K562 (cell line): ENCODE data around the gene SLC18A3. TPM values are rescaled to one million over a fixed set of nuclear protein-coding genes. Genes with fewer than 3 reads are reported as not detected.

Experiments
- ATAC-seq: fragments of 200-7000 bp; cut with Tn5 transposase; 3 replicates; pipeline ENCODE4 v1.9.1; 2020; ENCODE audit warnings: moderate library complexity
- BruUV-seq: library from RNA; stranded (reverse); fragments of 400-500 nt; replicated peaks from 2 replicates; lab custom pipeline; 2021; lab: Mats Ljungman, UMichigan
- CTCF ChIA-PET: fragments of 300-600 bp; formaldehyde crosslinking; extraction: SDS; loops from one replicate; lab custom pipeline; 2021; ENCODE audit warnings: low intra/inter-chr PET ratio; lab: Yijun Ruan, JAX
- POLR2A ChIA-PET: fragments of 300-600, 350-650 bp; sonication (Branson Sonifier 250); formaldehyde crosslinking; extraction: SDS; loops from one replicate; lab custom pipeline; 2021; ENCODE audit warnings: antibody characterized with exemption, inconsistent platforms; lab: Yijun Ruan, JAX
- DNase-seq, 4 experiments: peaks; one replicate each; pipeline versions ENCODE4 v3.0.0 to v3.0.0-alpha.2; 2011 to 2018; ENCODE audit warnings: low spot score in 3 of 4, mixed read lengths in 3 of 4; ENCODE audit errors: extremely low read depth in 1 of 4
- FAIRE-seq: peaks from 2 replicates; lab custom pipeline; 2011; peaks lifted over from hg19 to GRCh38; lab: Jason Lieb, UNC
- H2AFZ ChIP-seq: 2 replicates; pipeline ENCODE4 v1.6.0; 2011; ENCODE audit warnings: low read depth, low read length, control low read depth, inconsistent platforms
- H3K27ac ChIP-seq: fragments of 200-600 bp; 3 replicates; pipeline ENCODE4 v1.8.0; 2011; ENCODE audit warnings: low read depth, mild to moderate bottlenecking, control low read depth, inconsistent platforms, low read length, moderate library complexity, mixed read lengths; ENCODE audit errors: extremely low read depth
- H3K27me3 ChIP-seq, 2 experiments: fragments of 300-600 bp in 1 of 2; 2 replicates in 1 of 2; 3 replicates in 1 of 2; pipeline versions ENCODE4 v1.6.0 to v1.8.0; 2011; ENCODE audit warnings: inconsistent platforms in 2 of 2, low read length in 2 of 2, mild to moderate bottlenecking in 1 of 2, mixed read lengths in 1 of 2, moderate library complexity in 1 of 2; ENCODE audit not compliant: control insufficient read depth in 2 of 2, insufficient read depth in 2 of 2
- H3K36me3 ChIP-seq: fragments of 300-600 bp; 3 replicates; pipeline ENCODE4 v1.8.0; 2011; ENCODE audit warnings: mild to moderate bottlenecking, low read length, inconsistent platforms; ENCODE audit not compliant: control insufficient read depth, insufficient read depth
- H3K4me1 ChIP-seq, 2 experiments: fragments of 200-600 bp in 1 of 2; replicated peaks in 1 of 2; 2 replicates in 1 of 2; 3 replicates in 1 of 2; pipeline versions ENCODE4 v1.5.1 to v1.8.0; 2011; ENCODE audit warnings: inconsistent platforms in 2 of 2, low read length in 2 of 2, mild to moderate bottlenecking in 1 of 2, mixed read lengths in 1 of 2, moderate library complexity in 1 of 2; ENCODE audit not compliant: control insufficient read depth in 2 of 2, insufficient read depth in 2 of 2
- H3K4me2 ChIP-seq: 2 replicates; pipeline ENCODE4 v1.6.1; 2011; ENCODE audit warnings: low read length, control low read depth, inconsistent platforms, mixed read lengths; ENCODE audit not compliant: insufficient read depth
- H3K4me3 ChIP-seq: fragments of 200-600 bp; sonication (generic), shearing (Covaris generic); 2 replicates; pipeline ENCODE4 v1.5.1; 2016; ENCODE audit warnings: control low read depth, inconsistent platforms
- H3K79me2 ChIP-seq: fragments of 200-600 bp; 3 replicates; pipeline ENCODE4 v1.8.0; 2011; ENCODE audit warnings: low read length, inconsistent platforms; ENCODE audit not compliant: control insufficient read depth, insufficient read depth
- H3K9ac ChIP-seq, 2 experiments: 2 replicates each; pipeline versions ENCODE4 v1.6.0 to v1.6.1; 2011; ENCODE audit warnings: low read depth in 2 of 2, low read length in 2 of 2, control low read depth in 1 of 2, inconsistent platforms in 1 of 2, mild to moderate bottlenecking in 1 of 2, mixed read lengths in 1 of 2; ENCODE audit not compliant: insufficient read depth in 1 of 2
- H3K9me1 ChIP-seq: one replicate; pipeline ENCODE4 v1.6.0; 2011; ENCODE audit warnings: inconsistent platforms, mild to moderate bottlenecking, low read length, moderate library complexity; ENCODE audit not compliant: control insufficient read depth, insufficient read depth
- H3K9me3 ChIP-seq: replicated peaks from 2 replicates; pipeline ENCODE4 v1.5.1; 2011; ENCODE audit warnings: low read depth, low read length, inconsistent platforms; ENCODE audit not compliant: control insufficient read depth, insufficient read depth
- H4K20me1 ChIP-seq: replicated peaks from 2 replicates; pipeline ENCODE4 v1.6.1; 2011; ENCODE audit warnings: low read length, inconsistent platforms, mixed read lengths; ENCODE audit not compliant: control insufficient read depth, insufficient read depth
- KDM5B ChIP-seq: fragments of 200-600 bp; sonication (generic); IDR thresholded peaks from 2 replicates; pipeline ENCODE4 v1.6.1; 2012; ENCODE audit warnings: low read depth, mild to moderate bottlenecking, moderate library complexity, low read length, control low read depth, inconsistent platforms; ENCODE audit not compliant: insufficient replicate concordance
- PTBP1 ChIP-seq: fragments of 200-400 bp; formaldehyde crosslinking; IDR thresholded peaks from 2 replicates; pipeline ENCODE4 v1.6.1; 2017; ENCODE audit warnings: low read depth, low read length
- ZNF263 ChIP-seq: sonication (generic); formaldehyde crosslinking; IDR thresholded peaks from 2 replicates; pipeline ENCODE4 v1.8.0; 2022; ENCODE audit warnings: mild to moderate bottlenecking, missing genetic modification reagents, borderline replicate concordance
- WGBS: fragments of 100-300 bp; shearing (Covaris generic); methylation state at CpG from one replicate; pipeline ENCODE4 v1.1.6; 2016; ENCODE audit warnings: low coverage, mixed read lengths; ENCODE audit not compliant: insufficient coverage; ENCODE audit errors: missing lambda C conversion rate; 5-methylcytosine and 5-hydroxymethylcytosine counted together
- in situ Hi-C: fragments of 300-500 bp; cut with MboI; formaldehyde crosslinking; loops from 4 replicates; pipeline ENCODE4 v1.15.0; 2018; ENCODE audit warnings: inconsistent platforms, mixed read lengths
- intact Hi-C: fragments of 100-400 bp; cut with micrococcal nuclease; formaldehyde crosslinking; loops from 2 replicates; pipeline ENCODE4 v1.14.2; 2022
- polyA plus RNA-seq, 8 experiments: library from polyadenylated mRNA; depleted of rRNA in 4 of 8; stranded (reverse) in 5 of 8; unstranded in 3 of 8; fragments of >200 nt; fragmentation: Nextera tagmentation in 2 of 8; fragmentation: Illumina TruSeq in 1 of 8; extraction: Ambion mirVana in 2 of 8; extraction: Trizol in 1 of 8; gene quantifications; 2 replicates each; pipeline versions ENCODE4 v1.2.1 to v1.2.3, GENCODE V29; 2011 to 2014; ENCODE audit warnings: inconsistent platforms in 1 of 8, missing spikeins in 1 of 8
- total RNA-seq, 7 experiments: library from RNA; depleted of rRNA in 6 of 7; stranded (reverse); fragments of >200 nt in 6 of 7; fragmentation: Illumina TruSeq in 2 of 7; extraction: Trizol in 2 of 7; gene quantifications; 2 replicates each; pipeline versions ENCODE4 v1.2.1 to v1.2.3, GENCODE V29; 2011 to 2021; ENCODE audit warnings: low replicate concordance in 1 of 7
- TF ChIP-seq, protein P1 (sequence below): fragments of 450-650 bp; formaldehyde crosslinking; IDR thresholded peaks from 2 replicates; pipeline ENCODE4 v1.4.0; 2020; ENCODE audit warnings: mild to moderate bottlenecking

The SLC18A3 gene
- total and polyA plus RNA-seq, 9 of the 15 experiments (the other 6 are each of a cell fraction or from before 2014, with no cell fraction given): not detected

DNA sequence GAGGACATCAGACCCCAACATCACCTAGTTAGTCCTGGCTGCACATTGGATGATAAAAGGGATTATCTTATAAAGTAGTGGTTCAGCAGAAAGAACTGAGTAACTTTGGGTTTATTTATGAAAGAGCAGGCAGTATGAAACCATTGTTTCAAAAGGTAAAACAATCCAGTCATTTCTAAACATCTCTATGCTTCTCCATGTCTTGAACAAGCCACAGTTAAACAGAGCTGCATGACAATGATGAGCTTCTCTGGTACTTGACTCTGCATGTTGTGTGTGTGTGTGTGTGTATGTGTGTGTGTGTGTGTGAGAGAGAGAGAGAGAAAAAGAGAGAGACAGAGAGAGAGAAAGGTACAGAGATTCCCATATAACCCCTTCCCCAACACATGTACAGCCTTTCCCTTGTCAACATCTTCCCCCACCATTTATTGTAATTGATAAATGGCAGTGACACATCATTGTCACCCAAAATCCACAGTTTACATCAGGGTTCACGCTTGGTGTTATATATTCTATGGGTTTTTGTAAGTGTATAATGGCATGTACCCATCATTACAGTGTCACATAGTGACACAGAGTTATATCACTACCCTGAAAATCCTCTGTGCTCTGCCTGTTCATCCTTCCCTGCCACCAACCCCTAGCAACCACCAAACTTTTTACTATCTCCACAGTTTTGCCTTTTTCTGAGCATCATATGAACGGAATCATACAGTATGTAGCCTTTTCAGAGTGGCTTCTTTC is 32.8 kb upstream of the SLC18A3 start:
- no peak overlapping the region for H2AFZ ChIP-seq
- no peaks in the 10 kb centered on the region for H3K79me2 ChIP-seq
- H3K4me2 ChIP-seq: no peak overlapping the region
- ATAC-seq (no peak), FAIRE-seq (no peak), DNase-seq (no peak)
- no peak overlapping the region for H3K9ac ChIP-seq
- CTCF ChIA-PET: no interaction called here
- H3K4me1 ChIP-seq: peaks cover 0 to 4% of the 10 kb centered on the region in 2 experiments; a peak in 2 of 5 replicates
- POLR2A ChIA-PET: no interaction called here
- BruUV-seq: no TSS peak
- no peaks in the 10 kb centered on the region for H4K20me1 ChIP-seq
- H3K4me3 ChIP-seq: no peak overlapping the region
- H3K27me3 ChIP-seq: peaks cover 5 to 17% of the 10 kb centered on the region in 2 experiments; a peak in 2 of 5 replicates
- H3K36me3 ChIP-seq: no peaks in the 10 kb centered on the region
- H3K9me1 ChIP-seq: no peaks in the 10 kb centered on the region
- no peak overlapping the region for H3K27ac ChIP-seq
- in situ Hi-C loops: loop anchor here (25.0 kb wide), 1 partner anchor 660 kb away; no protein-coding TSS in a partner anchor
- TF ChIP-seq, protein P1, sequence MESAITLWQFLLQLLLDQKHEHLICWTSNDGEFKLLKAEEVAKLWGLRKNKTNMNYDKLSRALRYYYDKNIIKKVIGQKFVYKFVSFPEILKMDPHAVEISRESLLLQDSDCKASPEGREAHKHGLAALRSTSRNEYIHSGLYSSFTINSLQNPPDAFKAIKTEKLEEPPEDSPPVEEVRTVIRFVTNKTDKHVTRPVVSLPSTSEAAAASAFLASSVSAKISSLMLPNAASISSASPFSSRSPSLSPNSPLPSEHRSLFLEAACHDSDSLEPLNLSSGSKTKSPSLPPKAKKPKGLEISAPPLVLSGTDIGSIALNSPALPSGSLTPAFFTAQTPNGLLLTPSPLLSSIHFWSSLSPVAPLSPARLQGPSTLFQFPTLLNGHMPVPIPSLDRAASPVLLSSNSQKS (CRISPR knock-in tag): no peak
- TF ChIP-seq ZNF263: no peak
- no peaks in the 10 kb centered on the region for H3K9me3 ChIP-seq
- WGBS: 0% methylated on average over 2 of the region's 2 CpGs
- intact Hi-C loops: no loop called here

- H3K9me3 ChIP-seq: no peaks in the 10 kb centered on the region
- H3K36me3 ChIP-seq: no peaks in the 10 kb centered on the region
- no peak overlapping the region for H2AFZ ChIP-seq
- no peak overlapping the region for H3K4me2 ChIP-seq
- H3K27me3 ChIP-seq: peaks cover 5 to 12% of the 10 kb centered on the region in 2 experiments; a peak in 2 of 5 replicates
- ChIA-PET CTCF (no interaction called here), POLR2A (no interaction called here)
- no peak for ATAC-seq
- no peaks in the 10 kb centered on the region for H3K79me2 ChIP-seq
- no peak overlapping the region for H3K27ac ChIP-seq
- WGBS: 3% methylated on average over 3 of the region's 3 CpGs
- FAIRE-seq: no peak
- no peak for DNase-seq
- H3K4me1 ChIP-seq: no peaks in the 10 kb centered on the region; a peak in 1 of 5 replicates
- no peak overlapping the region for H3K9ac ChIP-seq
- TF ChIP-seq PTBP1: no peak
- TF ChIP-seq KDM5B: no peak
- H3K9me1 ChIP-seq: no peaks in the 10 kb centered on the region
- in situ Hi-C loops (loop anchor here (25.0 kb wide), 1 partner anchor 659 kb away; no protein-coding TSS in a partner anchor), intact Hi-C loops (no loop called here)
- H3K4me3 ChIP-seq: no peak overlapping the region
- H4K20me1 ChIP-seq: no peaks in the 10 kb centered on the region
- no TSS peak for BruUV-seq
Measured at GRCh38 chr10:49578392-49578791, 31.7 kb upstream of the SLC18A3 start.
